ENCODE measurements around the gene ABHD12.

The ABHD12 gene

DNA sequence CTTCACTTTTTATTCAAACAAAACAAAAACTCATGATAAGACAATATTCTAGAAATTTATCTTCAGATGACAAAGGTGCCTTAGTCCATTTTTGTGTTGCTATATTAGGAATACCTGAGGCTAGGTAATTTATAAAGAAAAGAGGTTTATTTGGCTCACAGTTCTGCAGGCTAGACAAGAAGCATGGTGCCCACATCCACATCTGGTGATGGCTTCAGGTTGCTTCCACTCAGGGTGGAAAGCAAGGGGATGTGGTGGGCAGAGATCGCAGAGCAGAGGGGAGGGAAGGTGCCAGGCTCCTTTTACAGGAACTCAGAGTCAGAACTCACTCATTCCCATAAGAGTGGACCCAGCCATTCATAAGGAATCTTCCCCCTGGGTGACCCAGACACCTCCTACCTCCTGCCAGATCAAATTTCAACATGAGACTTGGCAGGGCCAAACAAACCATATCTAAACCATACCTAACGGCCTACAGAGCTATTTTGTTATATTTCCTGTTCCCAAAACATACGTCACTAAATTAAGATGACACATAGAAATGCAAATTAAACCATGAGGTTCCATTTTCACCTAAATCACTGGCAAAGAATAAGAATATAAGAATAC is 26.4 kb downstream of the ABHD12 start:
- DNase-seq (ENCODE audit: insufficient read length, low spot score) = no peak
- FAIRE-seq = no peak

DNA sequence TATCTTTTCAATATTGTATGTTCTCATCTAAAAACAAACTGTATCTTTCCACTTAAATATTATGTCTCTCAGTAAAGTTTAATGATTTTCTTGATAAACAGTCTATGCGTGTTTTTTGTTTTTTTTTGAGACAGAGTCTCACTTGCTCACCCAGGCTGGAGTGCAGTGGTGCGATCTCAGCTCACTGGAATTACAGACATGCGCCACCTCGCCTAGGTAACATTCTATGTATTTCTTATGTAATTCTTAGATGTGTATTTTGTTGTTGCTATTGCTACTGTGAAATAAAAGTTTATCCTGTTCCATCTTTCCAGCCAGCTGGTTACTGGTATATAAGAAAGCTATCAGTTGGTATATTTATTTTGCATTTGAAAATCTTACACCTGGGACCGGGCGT is 29.4 kb downstream of the ABHD12 start:
- no peak for DNase-seq (ENCODE audit: insufficient read length, low spot score)
- no peak for FAIRE-seq
- TF ChIP-seq, protein P1, sequence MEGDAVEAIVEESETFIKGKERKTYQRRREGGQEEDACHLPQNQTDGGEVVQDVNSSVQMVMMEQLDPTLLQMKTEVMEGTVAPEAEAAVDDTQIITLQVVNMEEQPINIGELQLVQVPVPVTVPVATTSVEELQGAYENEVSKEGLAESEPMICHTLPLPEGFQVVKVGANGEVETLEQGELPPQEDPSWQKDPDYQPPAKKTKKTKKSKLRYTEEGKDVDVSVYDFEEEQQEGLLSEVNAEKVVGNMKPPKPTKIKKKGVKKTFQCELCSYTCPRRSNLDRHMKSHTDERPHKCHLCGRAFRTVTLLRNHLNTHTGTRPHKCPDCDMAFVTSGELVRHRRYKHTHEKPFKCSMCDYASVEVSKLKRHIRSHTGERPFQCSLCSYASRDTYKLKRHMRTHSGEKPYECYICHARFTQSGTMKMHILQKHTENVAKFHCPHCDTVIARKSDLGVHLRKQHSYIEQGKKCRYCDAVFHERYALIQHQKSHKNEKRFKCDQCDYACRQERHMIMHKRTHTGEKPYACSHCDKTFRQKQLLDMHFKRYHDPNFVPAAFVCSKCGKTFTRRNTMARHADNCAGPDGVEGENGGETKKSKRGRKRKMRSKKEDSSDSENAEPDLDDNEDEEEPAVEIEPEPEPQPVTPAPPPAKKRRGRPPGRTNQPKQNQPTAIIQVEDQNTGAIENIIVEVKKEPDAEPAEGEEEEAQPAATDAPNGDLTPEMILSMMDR (IDR thresholded peaks at IDR 0.05; ENCODE audit: insufficient read depth, missing control alignments) = no peak

More for the DNA sequence above, 26.4 kb downstream of the ABHD12 start:
- TF ChIP-seq, protein P1 (IDR thresholded peaks at IDR 0.05; ENCODE audit: insufficient read depth, missing control alignments) = no peak

GRCh38 chr20:25360631-25361286 is 29.9 kb downstream of the ABHD12 start:
- DNase-seq (ENCODE audit: insufficient read length, low spot score) (no peak), FAIRE-seq (no peak)
- TF ChIP-seq, protein P1 (IDR thresholded peaks at IDR 0.05; ENCODE audit: insufficient read depth, missing control alignments) = no peak

DNA sequence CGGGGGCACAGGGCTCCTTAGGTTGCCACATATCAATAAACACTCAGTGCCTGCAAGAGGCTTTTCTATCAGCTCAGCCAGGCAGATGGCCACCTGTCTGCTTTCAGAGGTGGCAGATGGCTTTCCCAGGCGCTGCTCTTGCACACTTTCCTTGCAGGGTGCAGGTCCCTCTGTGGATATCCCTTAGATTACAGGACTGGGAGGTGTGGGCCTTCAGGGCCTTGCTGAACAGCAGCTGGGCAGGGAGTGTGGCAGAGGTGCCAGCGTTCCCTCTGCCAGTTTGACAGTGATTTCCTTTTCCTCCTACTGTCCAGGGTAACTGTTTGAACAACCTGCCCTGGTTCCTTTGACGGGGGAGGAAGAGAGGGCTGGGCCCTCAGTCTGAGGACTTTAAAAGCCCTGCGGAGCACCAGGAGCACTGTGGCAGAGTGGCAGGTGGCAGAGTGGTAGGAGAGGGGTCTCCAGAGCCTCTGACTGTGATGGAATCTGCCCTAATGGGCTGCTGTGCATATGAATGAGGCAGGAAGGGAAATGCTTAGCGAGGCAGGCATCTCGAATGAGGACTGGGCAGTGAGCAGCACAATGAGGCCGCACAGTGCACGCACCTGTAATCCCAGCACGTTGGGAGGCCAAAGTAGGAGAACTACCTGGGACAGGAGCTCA is 34.2 kb downstream of the ABHD12 start:
- no peak for FAIRE-seq
- no peak for DNase-seq (ENCODE audit: insufficient read length, low spot score)
- TF ChIP-seq, protein P1 (IDR thresholded peaks at IDR 0.05; ENCODE audit: insufficient read depth, missing control alignments) = no peak

DNA sequence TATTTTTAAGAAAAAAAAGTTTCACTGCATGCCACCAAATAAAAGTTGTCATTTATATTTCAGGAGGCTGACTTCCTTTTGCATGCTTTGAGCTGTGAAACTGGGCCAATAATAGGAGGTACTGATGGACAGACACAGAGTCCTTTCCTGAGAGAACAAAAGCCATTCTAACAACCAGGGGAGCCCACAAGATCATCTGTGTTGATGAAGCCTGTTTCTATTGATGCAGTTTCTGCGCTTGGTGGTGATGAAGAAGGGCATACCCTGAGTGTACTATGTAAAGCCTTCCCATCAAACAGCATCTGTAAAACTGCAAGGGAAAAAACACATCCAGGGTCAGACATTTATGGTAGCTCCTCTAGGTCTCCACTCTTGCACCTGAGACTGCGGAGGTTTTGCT is 34.8 kb downstream of the ABHD12 start:
- FAIRE-seq (no peak), DNase-seq (ENCODE audit: insufficient read length, low spot score) (no peak)
- TF ChIP-seq, protein P1 (IDR thresholded peaks at IDR 0.05; ENCODE audit: insufficient read depth, missing control alignments) = no peak

- TF ChIP-seq, protein P1 (IDR thresholded peaks at IDR 0.05; ENCODE audit: insufficient read depth, missing control alignments) = no peak
- DNase-seq (ENCODE audit: insufficient read length, low spot score) = no peak
- FAIRE-seq = no peak
Observed at GRCh38 chr20:25355011-25355595, 35.5 kb downstream of the ABHD12 start.
